ENCODE data around the gene CCR6.

DNA sequence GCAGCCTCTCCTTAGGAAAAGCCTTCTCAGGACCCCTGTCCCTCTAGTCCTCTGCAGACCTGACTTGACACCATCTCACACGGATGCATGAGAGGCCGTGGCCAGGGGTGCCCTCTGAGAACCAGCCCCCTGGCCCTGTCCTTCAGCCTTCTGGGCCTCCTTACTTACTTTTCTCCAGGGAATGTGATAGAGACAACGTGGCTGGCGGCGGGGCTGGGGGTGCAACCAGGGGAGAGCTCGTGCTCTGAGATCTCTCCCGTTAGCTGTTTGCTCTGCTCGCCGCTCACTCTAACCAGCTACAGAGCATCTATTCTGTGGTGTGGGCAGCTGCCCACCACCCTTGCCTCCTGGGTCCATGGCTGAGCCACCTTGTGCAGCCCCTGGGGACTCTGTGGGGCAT lies 20.1 kb downstream of the CCR6 start:
- TF ChIP-seq, protein P1, sequence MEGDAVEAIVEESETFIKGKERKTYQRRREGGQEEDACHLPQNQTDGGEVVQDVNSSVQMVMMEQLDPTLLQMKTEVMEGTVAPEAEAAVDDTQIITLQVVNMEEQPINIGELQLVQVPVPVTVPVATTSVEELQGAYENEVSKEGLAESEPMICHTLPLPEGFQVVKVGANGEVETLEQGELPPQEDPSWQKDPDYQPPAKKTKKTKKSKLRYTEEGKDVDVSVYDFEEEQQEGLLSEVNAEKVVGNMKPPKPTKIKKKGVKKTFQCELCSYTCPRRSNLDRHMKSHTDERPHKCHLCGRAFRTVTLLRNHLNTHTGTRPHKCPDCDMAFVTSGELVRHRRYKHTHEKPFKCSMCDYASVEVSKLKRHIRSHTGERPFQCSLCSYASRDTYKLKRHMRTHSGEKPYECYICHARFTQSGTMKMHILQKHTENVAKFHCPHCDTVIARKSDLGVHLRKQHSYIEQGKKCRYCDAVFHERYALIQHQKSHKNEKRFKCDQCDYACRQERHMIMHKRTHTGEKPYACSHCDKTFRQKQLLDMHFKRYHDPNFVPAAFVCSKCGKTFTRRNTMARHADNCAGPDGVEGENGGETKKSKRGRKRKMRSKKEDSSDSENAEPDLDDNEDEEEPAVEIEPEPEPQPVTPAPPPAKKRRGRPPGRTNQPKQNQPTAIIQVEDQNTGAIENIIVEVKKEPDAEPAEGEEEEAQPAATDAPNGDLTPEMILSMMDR (CRISPR knock-in tag; IDR thresholded peaks at IDR 0.05): no peak
- TF ChIP-seq KDM1A (CRISPR knock-in tag; IDR thresholded peaks at IDR 0.05) (no peak), CEBPB (IDR thresholded peaks at IDR 0.05; ENCODE audit: borderline replicate concordance, low read depth, low read length) (no peak), NR3C1 (CRISPR knock-in tag; IDR thresholded peaks at IDR 0.05) (no peak)

Measured in HepG2 (cell line).